ENCODE data around the gene THOC6. TPM values are rescaled to one million over a fixed set of nuclear protein-coding genes. Genes with fewer than 3 reads are reported as not detected.
A peak's percentile ranks its signal among the peaks of the same experiment; 100 is the strongest.

The THOC6 gene
- polyA plus RNA-seq, 2 of the 4 experiments (the other 2 are of a cell fraction) = 32.5 to 53.2 TPM

DNA sequence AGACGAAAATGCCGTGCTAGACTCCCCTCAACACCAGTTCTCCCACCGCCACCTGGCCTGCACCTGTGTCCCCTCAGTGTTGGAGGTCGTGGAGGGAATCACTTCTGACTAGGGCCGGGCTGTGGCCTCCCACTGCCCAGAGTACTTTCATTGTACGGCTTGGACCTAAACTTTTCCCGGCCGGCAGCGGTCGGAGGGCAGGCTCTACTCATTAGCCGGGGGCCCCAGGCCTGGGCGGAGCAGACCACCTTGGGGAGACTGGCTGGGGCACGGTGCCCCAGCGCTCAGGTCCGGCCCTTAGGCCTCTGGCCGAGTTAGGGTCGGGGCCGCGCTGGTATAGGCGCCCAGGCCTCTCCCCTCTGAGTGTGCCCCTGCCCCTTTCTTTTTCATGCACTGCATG, 6.5 kb upstream of the THOC6 start:
- POLR2A ChIA-PET = no interaction called here
- 96% methylated on average over 15 of the region's 20 CpGs for whole genome bisulfite sequencing (ENCODE audit: missing lambda C conversion rate)
- no peak for ATAC-seq
- Histone ChIP-seq H3K27ac (peak overlapping the region in 1 of 2 experiments; percentile 41; a peak in 1 of 6 replicates), H3K4me1 (peaks cover 20% of the 10 kb centered on the region), H3K4me3 (no peak overlapping the region), H3K9me3 (no peaks in the 10 kb centered on the region), H3K4me2 (no peak overlapping the region)
- no peak for FAIRE-seq
- TF ChIP-seq CBX8 (IDR thresholded peaks at IDR 0.05) (no peak), HEYL (CRISPR knock-in tag; IDR thresholded peaks at IDR 0.05) (no peak), HOXB5 (CRISPR knock-in tag; IDR thresholded peaks at IDR 0.05) (no peak), NR3C1 (IDR thresholded peaks at IDR 0.05) (no peak), GATA3 (IDR thresholded peaks at IDR 0.05; ENCODE audit: borderline replicate concordance) (no peak), POLR2A (IDR thresholded peaks at IDR 0.05; ENCODE audit: low read length) (no peak), MAZ (IDR thresholded peaks at IDR 0.05; ENCODE audit: borderline replicate concordance, low read depth, low read length) (no peak), RNF2 (IDR thresholded peaks at IDR 0.05; ENCODE audit: borderline replicate concordance, low read depth) (no peak), CBX2 (IDR thresholded peaks at IDR 0.05; ENCODE audit: borderline replicate concordance, low read depth) (no peak), POLR2AphosphoS2 (conservative IDR thresholded peaks at IDR 0.05; ENCODE audit: low read length) (no peak), SMC3 (IDR thresholded peaks at IDR 0.05) (no peak), ZFP36 (IDR thresholded peaks at IDR 0.05; ENCODE audit: borderline replicate concordance, partially characterized antibody) (no peak), ZNF302 (CRISPR knock-in tag; IDR thresholded peaks at IDR 0.05) (no peak)
- TF ChIP-seq, protein P1, sequence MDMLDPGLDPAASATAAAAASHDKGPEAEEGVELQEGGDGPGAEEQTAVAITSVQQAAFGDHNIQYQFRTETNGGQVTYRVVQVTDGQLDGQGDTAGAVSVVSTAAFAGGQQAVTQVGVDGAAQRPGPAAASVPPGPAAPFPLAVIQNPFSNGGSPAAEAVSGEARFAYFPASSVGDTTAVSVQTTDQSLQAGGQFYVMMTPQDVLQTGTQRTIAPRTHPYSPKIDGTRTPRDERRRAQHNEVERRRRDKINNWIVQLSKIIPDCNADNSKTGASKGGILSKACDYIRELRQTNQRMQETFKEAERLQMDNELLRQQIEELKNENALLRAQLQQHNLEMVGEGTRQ (IDR thresholded peaks at IDR 0.05) = no peak
- TF ChIP-seq, protein P2, sequence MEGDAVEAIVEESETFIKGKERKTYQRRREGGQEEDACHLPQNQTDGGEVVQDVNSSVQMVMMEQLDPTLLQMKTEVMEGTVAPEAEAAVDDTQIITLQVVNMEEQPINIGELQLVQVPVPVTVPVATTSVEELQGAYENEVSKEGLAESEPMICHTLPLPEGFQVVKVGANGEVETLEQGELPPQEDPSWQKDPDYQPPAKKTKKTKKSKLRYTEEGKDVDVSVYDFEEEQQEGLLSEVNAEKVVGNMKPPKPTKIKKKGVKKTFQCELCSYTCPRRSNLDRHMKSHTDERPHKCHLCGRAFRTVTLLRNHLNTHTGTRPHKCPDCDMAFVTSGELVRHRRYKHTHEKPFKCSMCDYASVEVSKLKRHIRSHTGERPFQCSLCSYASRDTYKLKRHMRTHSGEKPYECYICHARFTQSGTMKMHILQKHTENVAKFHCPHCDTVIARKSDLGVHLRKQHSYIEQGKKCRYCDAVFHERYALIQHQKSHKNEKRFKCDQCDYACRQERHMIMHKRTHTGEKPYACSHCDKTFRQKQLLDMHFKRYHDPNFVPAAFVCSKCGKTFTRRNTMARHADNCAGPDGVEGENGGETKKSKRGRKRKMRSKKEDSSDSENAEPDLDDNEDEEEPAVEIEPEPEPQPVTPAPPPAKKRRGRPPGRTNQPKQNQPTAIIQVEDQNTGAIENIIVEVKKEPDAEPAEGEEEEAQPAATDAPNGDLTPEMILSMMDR (IDR thresholded peaks at IDR 0.05) = no peak
- TF ChIP-seq, protein P3, sequence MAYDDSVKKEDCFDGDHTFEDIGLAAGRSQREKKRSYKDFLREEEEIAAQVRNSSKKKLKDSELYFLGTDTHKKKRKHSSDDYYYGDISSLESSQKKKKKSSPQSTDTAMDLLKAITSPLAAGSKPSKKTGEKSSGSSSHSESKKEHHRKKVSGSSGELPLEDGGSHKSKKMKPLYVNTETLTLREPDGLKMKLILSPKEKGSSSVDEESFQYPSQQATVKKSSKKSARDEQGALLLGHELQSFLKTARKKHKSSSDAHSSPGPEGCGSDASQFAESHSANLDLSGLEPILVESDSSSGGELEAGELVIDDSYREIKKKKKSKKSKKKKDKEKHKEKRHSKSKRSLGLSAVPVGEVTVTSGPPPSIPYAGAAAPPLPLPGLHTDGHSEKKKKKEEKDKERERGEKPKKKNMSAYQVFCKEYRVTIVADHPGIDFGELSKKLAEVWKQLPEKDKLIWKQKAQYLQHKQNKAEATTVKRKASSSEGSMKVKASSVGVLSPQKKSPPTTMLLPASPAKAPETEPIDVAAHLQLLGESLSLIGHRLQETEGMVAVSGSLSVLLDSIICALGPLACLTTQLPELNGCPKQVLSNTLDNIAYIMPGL (CRISPR knock-in tag; IDR thresholded peaks at IDR 0.05; ENCODE audit: borderline replicate concordance) = no peak
- CTCF ChIA-PET = interaction anchor here (6.6 kb wide), 1 partner anchor 11 kb away, joined by 112 read pairs; no protein-coding TSS in a partner anchor
- no peak for DNase-seq (ENCODE audit: low read depth in 1 of 2, low spot score in 1 of 2)

DNA sequence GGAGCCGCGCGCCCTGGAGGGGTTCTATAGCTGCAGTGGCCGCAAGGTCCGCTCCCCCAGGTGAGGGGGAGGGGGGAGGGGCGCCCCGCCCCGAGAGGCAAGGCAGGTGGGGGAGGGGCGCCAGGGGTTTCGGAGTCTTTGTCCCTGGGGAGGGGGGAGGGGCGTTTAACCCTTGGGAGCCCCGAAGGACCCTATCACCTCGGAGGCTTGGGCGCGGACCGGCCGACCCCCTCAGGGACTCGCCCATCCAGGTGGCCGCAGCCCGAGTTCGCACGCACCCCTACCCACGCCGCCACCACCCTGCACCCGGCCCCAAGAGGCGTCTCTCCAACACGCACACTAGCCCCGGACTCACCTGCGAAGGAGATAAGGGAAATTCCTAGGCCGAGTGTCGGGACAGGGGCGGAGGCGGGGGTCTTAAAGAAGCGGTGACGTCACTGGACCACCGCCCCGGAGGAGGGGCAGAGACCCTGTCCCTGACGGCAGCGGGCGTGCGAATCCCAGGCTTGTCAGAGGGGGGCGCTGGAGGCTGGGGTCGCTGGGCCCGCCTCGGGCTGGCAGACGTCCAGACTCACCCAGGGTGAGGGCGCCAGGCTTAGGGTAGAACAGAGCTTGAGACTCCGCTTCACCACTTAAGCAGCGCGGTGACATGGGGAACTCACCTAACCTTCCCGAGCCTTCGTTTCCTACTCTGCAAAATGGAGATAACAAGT, 5.9 kb upstream of the THOC6 start, which contains the start of gene CLDN6:
Gene CLDN6, minus strand, starts transcription at position 390 of the 713 bp plus-strand sequence. CDS start 2,162 bp downstream, outside the sequence.
- no peak for FAIRE-seq
- TF ChIP-seq JUNB (IDR thresholded peaks at IDR 0.05) (no peak), RNF2 (IDR thresholded peaks at IDR 0.05; ENCODE audit: borderline replicate concordance, low read depth) (no peak), MAFK (IDR thresholded peaks at IDR 0.05; ENCODE audit: partially characterized antibody) (no peak), RARB (CRISPR knock-in tag; IDR thresholded peaks at IDR 0.05) (no peak), MYC (IDR thresholded peaks at IDR 0.05; ENCODE audit: borderline replicate concordance, low read length) (no peak), TFCP2L1 (CRISPR knock-in tag; IDR thresholded peaks at IDR 0.05) (no peak), POLR2A (IDR thresholded peaks at IDR 0.05; ENCODE audit: low read length) (no peak), HDAC2 (IDR thresholded peaks at IDR 0.05) (no peak), ZSCAN20 (CRISPR knock-in tag; IDR thresholded peaks at IDR 0.05) (no peak), HOXA7 (CRISPR knock-in tag; IDR thresholded peaks at IDR 0.05) (no peak)
- TF ChIP-seq, protein P4, sequence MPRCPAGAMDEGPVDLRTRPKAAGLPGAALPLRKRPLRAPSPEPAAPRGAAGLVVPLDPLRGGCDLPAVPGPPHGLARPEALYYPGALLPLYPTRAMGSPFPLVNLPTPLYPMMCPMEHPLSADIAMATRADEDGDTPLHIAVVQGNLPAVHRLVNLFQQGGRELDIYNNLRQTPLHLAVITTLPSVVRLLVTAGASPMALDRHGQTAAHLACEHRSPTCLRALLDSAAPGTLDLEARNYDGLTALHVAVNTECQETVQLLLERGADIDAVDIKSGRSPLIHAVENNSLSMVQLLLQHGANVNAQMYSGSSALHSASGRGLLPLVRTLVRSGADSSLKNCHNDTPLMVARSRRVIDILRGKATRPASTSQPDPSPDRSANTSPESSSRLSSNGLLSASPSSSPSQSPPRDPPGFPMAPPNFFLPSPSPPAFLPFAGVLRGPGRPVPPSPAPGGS (IDR thresholded peaks at IDR 0.05) = no peak
- Histone ChIP-seq H3K4me3 (no peak within 1 kb of the TSS), H3K4me2 (no peak within 1 kb of the TSS), H3K27ac (peak within 1 kb of the TSS in 1 of 2 experiments; percentile 41; a peak in 2 of 6 replicates), H3K4me1 (peaks cover 22% of the 10 kb centered on the region), H3K9me3 (no peaks in the 10 kb centered on the region)
- no peak for ATAC-seq
- WGBS (ENCODE audit: missing lambda C conversion rate) = 76% methylated on average over 31 of the region's 52 CpGs
- DNase-seq (ENCODE audit: low read depth in 1 of 2, low spot score in 1 of 2) = no peak
- ChIA-PET POLR2A (no interaction called here), CTCF (interaction anchor here (0.8 to 6.6 kb wide), 3 partner anchors 12 to 35 kb away, joined by 5 to 112 read pairs (median 42); no protein-coding TSS in a partner anchor)
